SU-DHL-6 (cell line): ENCODE data around the gene TRABD.

Experiments
- H2AFZ ChIP-seq: fragments of 200-600 bp; sonication (generic); 2 replicates; pipeline ENCODE4 v1.6.1; 2014; ENCODE audit warnings: low read depth, mild to moderate bottlenecking, moderate library complexity, mixed read lengths, antibody characterized with exemption, low read length; ENCODE audit not compliant: severe bottlenecking
- H3F3A ChIP-seq: fragments of 200-600 bp; shearing (Covaris generic); 2 replicates; pipeline ENCODE4 v1.6.0; 2016; ENCODE audit warnings: antibody characterized with exemption, mild to moderate bottlenecking; ENCODE audit not compliant: insufficient read depth
- H3K27ac ChIP-seq: fragments of 200-600 bp; sonication (generic); 2 replicates; pipeline ENCODE4 v1.5.1; 2016; ENCODE audit warnings: low read depth, mild to moderate bottlenecking, low read length, moderate library complexity, mixed read lengths
- H3K27me3 ChIP-seq: fragments of 200-600 bp; sonication (generic), shearing (Covaris generic); 2 replicates; pipeline ENCODE4 v1.6.0; 2014; ENCODE audit warnings: mild to moderate bottlenecking, low read length
- H3K36me3 ChIP-seq: fragments of 200-600 bp; sonication (generic); 2 replicates; pipeline ENCODE4 v1.6.1; 2014; ENCODE audit warnings: mild to moderate bottlenecking, low read length, mixed read lengths
- H3K4me2 ChIP-seq: fragments of 300-600, 200-600 bp; shearing (Covaris generic), sonication (generic); 2 replicates; pipeline ENCODE4 v1.6.0; 2014; ENCODE audit warnings: low read length, low read depth, mild to moderate bottlenecking; ENCODE audit not compliant: poor library complexity, severe bottlenecking
- H3K4me3 ChIP-seq: fragments of 200-600 bp; sonication (generic); 2 replicates; pipeline ENCODE4 v1.5.1; 2014; ENCODE audit warnings: antibody characterized with exemption, low read length, mild to moderate bottlenecking, mixed read lengths; ENCODE audit not compliant: insufficient read depth, poor library complexity, severe bottlenecking
- H3K79me2 ChIP-seq: fragments of 200-600 bp; sonication (generic); 2 replicates; pipeline ENCODE4 v1.6.1; 2014; ENCODE audit warnings: mild to moderate bottlenecking, low read length, moderate library complexity; ENCODE audit not compliant: insufficient read depth
- H3K9ac ChIP-seq: fragments of 200-600 bp; sonication (generic); 2 replicates; pipeline ENCODE4 v1.7.0; 2014; ENCODE audit warnings: mild to moderate bottlenecking, low read length
- H3K9me2 ChIP-seq: fragments of 200-600 bp; sonication (generic); replicated peaks from 2 replicates; pipeline ENCODE4 v1.6.1; 2014; ENCODE audit warnings: low read length; ENCODE audit not compliant: insufficient read depth
- H3K9me3 ChIP-seq: fragments of 200-600 bp; sonication (generic); 2 replicates; pipeline ENCODE4 v1.6.1; 2014; ENCODE audit warnings: low read length, mixed read lengths; ENCODE audit not compliant: insufficient read depth
- H4K20me1 ChIP-seq: fragments of 200-600 bp; sonication (generic); 2 replicates; pipeline ENCODE4 v1.6.1; 2014; ENCODE audit warnings: low read depth, mild to moderate bottlenecking, antibody characterized with exemption, low read length, moderate library complexity, mixed read lengths
- CTCF ChIP-seq: fragments of 200-600 bp; sonication (generic); IDR thresholded peaks from one replicate; pipeline ENCODE4 v1.5.1; 2017; ENCODE audit warnings: antibody characterized with exemption, mild to moderate bottlenecking, low read length, moderate library complexity; ENCODE audit not compliant: insufficient read depth, poor library complexity, severe bottlenecking
- EZH2phosphoT487 ChIP-seq: fragments of 200-600 bp; sonication (generic), shearing (Covaris generic); conservative IDR thresholded peaks from 2 replicates; pipeline ENCODE4 v1.6.1; 2018; ENCODE audit warnings: mild to moderate bottlenecking, antibody characterized with exemption, low read length, moderate library complexity, mixed read lengths

Gene TRABD

GRCh38 chr22:50186761-50187523 lies 1.2 kb downstream of the TRABD start:
- no peak for TF ChIP-seq CTCF
- no peak for TF ChIP-seq EZH2phosphoT487
- Histone ChIP-seq H3K27me3 (no peaks in the 10 kb centered on the region), H3K9me3 (no peaks in the 10 kb centered on the region), H3K36me3 (no peaks in the 10 kb centered on the region), H4K20me1 (no peaks in the 10 kb centered on the region), H3K27ac (peak overlapping the region; percentile 99), H3K4me3 (peak overlapping the region; percentile 76), H3K79me2 (peaks cover 24% of the 10 kb centered on the region), H3F3A (peaks cover 50% of the 10 kb centered on the region), H3K4me2 (peak overlapping the region; percentile 81), H3K9me2 (no peaks in the 10 kb centered on the region), H2AFZ (no peak overlapping the region), H3K9ac (peak overlapping the region; percentile 99)

DNA sequence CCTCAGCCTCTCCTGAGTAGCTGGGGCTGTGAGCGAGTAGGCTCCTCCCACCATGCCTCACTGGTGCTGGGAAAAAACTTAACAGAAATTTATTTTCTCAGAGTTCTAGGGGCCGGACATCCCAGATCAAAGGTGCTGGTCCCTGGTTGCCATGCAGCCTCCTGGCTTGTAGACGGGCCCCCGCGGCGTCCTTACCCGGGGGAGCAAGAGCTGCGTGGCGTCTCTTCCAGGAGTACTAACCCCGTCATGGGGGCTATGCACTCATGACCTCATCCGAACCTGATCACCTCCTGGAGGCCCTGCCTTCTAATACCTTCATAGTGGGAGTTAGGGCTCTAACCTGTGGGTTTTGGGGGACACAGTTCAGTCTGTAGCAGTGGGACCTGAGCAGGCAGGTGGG lies 2.6 kb downstream of the TRABD start:
- Histone ChIP-seq H3F3A (peaks cover 64% of the 10 kb centered on the region), H3K9me2 (no peaks in the 10 kb centered on the region), H3K79me2 (peaks cover 33% of the 10 kb centered on the region), H3K27me3 (no peaks in the 10 kb centered on the region), H4K20me1 (no peaks in the 10 kb centered on the region), H3K4me2 (peak overlapping the region; percentile 81), H2AFZ (no peak overlapping the region), H3K4me3 (peak overlapping the region; percentile 49), H3K9me3 (no peaks in the 10 kb centered on the region), H3K27ac (peak overlapping the region; percentile 99), H3K36me3 (no peaks in the 10 kb centered on the region), H3K9ac (peak overlapping the region; percentile 99)
- TF ChIP-seq CTCF (no peak), EZH2phosphoT487 (no peak)

DNA sequence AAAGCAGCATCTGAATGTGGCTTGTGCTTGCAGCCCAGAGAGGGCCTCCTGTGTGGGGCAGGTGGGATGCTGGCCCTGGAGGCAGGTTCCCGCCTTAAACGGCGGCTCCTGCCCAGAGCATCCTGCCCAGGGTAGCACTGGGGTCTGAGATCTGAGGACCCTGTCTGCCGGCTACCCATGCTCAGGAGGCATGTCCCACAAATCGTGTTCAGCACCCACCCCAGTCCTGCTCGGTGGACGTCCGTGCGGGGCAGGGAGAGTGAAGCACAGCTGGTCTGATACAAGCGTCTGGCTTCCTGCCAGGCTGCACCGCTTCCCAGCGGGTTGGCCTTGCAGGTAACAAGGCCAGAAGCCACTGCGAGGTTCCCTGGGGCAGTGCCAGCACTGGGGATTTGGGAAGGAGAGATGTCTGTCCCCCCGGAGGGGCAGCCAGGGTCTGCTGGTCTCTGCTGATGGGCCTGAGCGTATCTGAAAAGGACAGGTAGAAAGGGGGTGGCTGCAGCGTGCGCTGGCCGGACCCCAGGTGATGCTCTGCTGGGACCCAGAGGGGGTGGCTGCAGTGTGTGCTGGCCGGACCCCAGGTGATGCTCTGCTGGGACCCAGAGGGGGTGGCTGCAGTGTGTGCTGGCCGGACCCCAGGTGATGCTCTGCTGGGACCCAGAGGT lies 3.6 kb downstream of the TRABD start:
- peak overlapping the region; percentile 99 for H3K27ac ChIP-seq
- peaks cover 40% of the 10 kb centered on the region for H3K79me2 ChIP-seq
- H3K4me3 ChIP-seq = peak overlapping the region; percentile 49

More for the DNA sequence above, 3.6 kb downstream of the TRABD start:
- peak overlapping the region; percentile 81 for H3K4me2 ChIP-seq
- TF ChIP-seq CTCF (no peak), EZH2phosphoT487 (no peak)
- H3F3A ChIP-seq = peaks cover 66% of the 10 kb centered on the region
- H3K27me3 ChIP-seq = no peaks in the 10 kb centered on the region
- no peaks in the 10 kb centered on the region for H3K9me2 ChIP-seq
- no peaks in the 10 kb centered on the region for H3K9me3 ChIP-seq
- H3K36me3 ChIP-seq = no peaks in the 10 kb centered on the region
- no peak overlapping the region for H2AFZ ChIP-seq
- no peaks in the 10 kb centered on the region for H4K20me1 ChIP-seq
- peak overlapping the region; percentile 99 for H3K9ac ChIP-seq
